HG03159 (cell line): ENCODE data around the gene PLEKHG5.
"Not testable (repeated sequence)": the region's sequence is repeated elsewhere in the genome, so short reads cannot be mapped to it uniquely, and the experiment has no call there.

Experiments
- ATAC-seq: cut with Tn5 transposase; IDR thresholded peaks from one replicate; pipeline ENCODE4 v1.9.1; 2021; ENCODE audit warnings: mild to moderate bottlenecking, moderate library complexity; ENCODE audit not compliant: unreplicated experiment

Gene PLEKHG5

DNA sequence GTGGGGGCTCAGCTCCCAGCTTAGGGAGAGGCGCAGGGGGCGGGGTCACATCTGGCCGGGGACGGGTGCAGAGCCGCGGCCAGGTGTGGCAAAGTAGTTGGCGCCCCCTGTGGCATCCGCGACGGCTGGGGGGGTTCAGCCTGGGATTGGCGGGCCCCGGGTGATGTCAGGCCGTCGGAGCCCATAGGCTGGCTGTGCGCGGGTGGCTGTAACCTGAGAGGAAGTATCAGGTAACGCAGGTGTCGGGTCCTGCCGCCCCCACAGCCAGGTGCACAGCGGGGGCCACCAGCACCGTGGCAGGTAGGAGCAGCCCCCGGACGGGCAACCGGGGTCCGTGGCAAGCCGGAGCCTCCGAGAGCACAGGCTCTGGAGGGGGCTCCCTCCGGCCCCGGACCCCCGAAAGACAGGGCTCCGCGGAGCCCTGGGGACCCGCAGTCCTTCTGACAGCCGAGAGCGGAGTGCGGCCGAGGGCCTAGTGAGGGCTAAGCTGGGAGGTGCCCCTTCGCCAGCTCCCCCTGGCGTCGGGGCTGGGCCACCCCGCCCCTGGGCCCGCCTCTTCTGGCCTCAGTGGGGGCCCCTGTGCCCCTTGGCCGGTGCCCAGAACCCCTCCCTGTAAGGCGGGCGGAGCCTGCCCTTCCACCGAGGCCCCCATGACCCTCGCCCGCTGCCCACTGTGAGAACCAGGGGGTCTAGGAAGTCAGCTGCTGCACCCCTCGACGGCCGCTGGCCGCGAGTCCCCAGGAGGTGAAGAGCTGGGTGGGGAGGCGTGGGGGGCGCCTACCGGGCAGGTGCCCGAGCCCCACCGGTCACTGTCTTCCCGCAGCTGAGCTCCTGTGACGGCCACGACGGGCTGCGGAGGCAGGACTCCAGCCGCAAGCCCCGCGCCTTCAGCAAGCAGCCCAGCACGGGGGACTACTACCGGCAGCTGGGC is 43.4 kb downstream of the PLEKHG5 start:
- no peak for ATAC-seq

- no peak for ATAC-seq
Observed at GRCh38 chr1:6447016-6447817, 44.2 kb downstream of the PLEKHG5 start.

- no peak for ATAC-seq
Observed at GRCh38 chr1:6446665-6447015, 44.8 kb downstream of the PLEKHG5 start.

DNA sequence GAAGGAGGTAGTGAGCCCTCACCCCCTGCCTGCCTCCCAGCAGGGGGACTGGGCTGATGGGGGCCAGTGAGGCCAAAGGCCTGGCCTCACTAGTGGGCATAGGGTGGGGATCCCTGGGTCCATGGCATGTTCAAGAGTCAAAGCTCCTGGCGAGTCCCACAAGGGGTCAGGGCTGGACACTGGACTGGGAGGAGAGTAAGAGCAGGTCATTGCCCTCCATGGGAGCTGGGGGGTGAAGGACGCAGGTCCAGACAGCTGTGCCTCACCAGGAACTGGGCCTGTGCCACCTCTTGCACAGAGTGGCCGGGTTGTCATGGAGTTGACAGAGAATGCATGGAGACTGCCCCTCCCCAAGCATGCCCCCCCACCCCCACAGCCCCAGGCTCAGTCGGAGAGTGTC is 45.5 kb downstream of the PLEKHG5 start:
- not testable (repeated sequence) for ATAC-seq

- ATAC-seq: no peak
Observed at GRCh38 chr1:6445062-6445763, 46.3 kb downstream of the PLEKHG5 start.

- ATAC-seq: no peak
Observed at GRCh38 chr1:6444377-6444776, 47.1 kb downstream of the PLEKHG5 start.

DNA sequence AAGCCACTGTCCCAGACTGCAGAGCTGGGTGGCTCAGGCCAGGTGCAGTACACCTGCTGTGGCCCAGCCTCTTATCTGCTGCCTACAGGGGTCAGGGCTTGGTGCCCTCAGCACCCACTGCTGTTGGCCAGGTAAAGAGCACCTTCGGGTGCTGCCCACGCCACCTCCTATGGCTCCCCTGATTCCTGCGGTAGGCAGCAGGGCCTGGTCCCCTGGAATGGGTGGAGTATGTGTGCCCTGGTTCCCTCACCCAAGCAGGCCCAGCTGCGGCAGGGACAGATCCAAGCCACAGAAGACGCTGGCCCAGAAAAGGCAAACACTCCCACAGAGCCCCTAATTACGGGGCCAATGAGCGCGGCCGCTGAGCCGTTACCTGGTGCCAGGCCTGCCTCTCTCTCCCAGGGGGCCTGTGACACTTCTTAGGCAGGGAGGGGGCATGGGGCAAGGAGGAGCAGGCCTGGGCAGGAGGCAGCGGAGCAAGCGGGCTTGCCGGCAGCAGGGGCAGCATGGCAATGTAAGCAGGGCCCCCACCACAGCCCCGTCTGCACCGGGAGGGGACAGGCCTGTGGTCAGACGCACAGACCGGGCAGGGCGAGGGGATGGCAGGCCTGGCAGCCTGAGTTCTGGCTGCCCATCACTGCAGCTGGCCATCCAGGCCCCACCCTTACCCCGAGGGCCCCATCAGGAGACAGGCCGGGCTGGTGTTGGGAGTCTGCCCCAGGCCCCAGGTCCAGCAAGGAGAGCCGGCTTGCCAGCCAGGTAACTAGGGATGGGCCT is 47.9 kb downstream of the PLEKHG5 start:
- no peak for ATAC-seq

DNA sequence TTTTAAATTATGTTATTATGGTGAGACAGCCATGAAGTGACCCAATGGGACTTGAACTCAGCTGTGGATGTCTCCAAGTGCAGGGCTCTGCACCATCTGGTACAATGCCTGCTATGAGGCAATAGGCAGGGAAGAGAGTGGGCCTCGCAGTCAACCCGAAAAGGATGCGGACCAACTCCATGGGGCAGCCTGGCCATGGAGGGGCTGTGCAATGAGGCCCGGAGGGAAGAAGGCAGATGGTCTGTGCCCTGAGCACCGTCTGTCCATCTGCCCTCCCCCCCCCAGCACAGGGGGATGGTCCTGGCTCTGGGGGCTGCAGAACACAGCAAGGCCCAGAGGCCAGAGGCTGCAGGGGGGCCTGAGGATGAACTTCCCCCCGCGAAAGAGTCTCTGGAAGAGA is 49.9 kb downstream of the PLEKHG5 start:
- ATAC-seq: no peak

- no peak for ATAC-seq
Observed at GRCh38 chr1:6440198-6441126, 51.0 kb downstream of the PLEKHG5 start.

DNA sequence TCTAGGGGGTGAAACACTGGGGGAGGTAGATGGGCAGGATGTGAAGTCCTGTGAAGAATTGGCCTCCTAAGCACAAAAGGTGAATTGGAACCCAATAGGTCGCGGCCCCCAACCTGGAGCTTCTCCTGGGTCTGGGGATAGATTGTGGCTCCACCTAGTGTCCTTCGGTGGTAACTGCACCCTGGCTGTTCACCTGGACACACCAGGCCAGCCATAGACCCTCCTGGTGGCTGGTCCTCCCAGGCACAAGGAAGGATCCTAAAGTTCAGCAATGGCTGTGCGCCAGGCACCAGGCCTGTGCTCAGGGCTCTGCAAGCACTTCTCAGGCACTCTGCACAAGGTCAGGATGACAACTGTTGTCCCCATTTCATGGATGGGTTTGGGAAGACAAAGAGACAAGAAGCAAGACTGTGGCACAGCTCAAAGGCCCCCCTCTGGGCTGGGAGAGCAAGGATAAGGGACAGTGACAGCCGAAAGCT is 53.4 kb downstream of the PLEKHG5 start:
- ATAC-seq: no peak

DNA sequence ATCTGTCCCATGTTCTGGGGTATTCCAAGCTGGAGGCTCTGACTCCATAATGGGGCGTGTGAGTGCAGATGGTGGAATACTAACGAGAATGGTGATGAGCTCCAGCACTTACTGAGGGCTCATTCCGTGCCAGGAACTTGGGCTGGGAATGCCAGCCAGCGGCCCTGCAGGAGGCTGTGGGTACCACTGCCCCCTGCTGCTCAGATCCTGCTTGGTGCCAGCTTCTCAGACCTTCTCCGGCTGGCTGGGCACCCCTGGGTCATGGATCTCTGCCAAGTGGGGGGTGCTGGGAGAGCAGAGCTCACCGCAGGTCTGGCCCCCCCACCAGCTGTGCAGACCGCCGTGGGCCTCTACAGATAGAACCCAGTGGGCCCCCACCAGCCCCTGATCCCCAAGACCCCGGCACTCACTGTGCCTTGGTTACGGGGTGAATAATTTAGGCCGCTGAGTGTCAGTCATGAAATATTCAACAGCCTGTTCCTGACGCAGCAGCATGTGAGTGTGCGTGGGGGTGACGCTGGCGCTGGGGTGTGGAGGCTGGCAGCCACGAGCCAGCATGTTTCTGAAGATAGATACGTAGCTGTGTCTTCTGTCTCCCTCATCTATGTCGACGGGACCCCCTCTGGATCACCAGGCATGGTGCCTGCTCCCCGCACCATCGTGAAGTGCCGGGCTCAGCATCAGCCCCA is 54.3 kb downstream of the PLEKHG5 start:
- not testable (repeated sequence) for ATAC-seq

- ATAC-seq: not testable (repeated sequence)
Observed at GRCh38 chr1:6436277-6436676, 55.2 kb downstream of the PLEKHG5 start.

GRCh38 chr1:6435547-6435946 is 55.9 kb downstream of the PLEKHG5 start:
- no peak for ATAC-seq

GRCh38 chr1:6435129-6435528 is 56.3 kb downstream of the PLEKHG5 start:
- ATAC-seq: no peak

DNA sequence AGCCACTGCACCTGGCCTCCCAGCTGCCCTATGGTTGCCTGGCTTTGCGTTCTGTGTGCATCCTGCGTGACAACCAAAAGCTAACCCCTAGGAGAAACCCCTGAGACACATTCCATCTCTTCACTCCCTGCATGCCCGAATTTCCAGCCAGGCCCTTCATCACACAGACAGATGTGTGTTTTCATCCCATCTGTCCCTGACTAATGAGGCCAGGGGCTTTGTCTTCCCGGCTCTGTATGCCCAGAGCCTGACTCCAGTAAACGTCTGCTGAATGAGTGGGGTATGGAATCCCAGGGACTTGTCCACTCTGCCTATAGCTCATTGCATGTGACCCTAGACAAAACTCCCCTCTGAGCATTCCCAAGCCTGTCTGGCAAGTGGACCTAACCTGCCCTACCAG is 57.3 kb downstream of the PLEKHG5 start:
- no peak for ATAC-seq

GRCh38 chr1:6431645-6432579 is 59.6 kb downstream of the PLEKHG5 start:
- ATAC-seq: not testable (repeated sequence)

DNA sequence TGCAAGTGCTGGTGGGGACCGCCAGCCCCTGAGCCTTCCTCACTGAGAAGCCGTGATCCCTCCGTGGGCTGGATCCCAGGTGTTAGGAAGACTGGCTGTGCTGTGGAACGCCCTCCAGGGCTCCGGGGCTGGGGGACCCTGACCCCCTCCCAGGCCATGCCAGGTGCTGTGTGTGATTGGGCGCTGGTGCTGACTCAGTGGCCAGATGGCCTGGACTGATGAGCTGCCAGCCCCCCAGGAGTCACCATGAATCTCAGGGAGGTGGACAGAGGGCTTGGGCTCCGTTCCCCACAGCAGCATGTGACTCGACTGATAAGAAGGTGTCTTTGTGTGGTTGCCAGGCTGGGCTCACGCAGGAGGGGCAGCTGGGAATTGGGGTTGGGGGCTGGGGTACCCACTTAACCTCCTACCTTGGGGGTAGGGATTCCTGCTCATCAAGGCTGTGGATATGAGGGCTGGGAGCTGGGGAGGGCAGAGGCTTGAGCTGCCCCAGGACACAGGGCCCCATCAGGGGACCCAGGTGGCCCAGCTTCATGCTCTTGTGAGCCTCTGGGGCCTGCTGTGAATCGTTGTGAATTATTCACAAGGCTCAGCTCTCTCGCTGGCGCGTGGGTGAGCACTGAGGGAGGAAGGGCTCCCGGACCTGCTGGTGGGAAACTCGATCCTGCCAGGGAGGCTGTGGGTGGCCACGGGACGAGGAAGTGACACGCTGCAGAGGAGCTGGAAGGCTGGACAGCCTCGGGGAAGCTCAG is 61.6 kb downstream of the PLEKHG5 start:
- not testable (repeated sequence) for ATAC-seq
